HUES48 (cell line): ENCODE measurements around the gene SLC12A6.

Source experiments
- H3K27ac ChIP-seq: one replicate; pipeline ENCODE4 v1.7.0; 2013; ENCODE audit warnings: low read depth, low read length, inconsistent platforms
- H3K27me3 ChIP-seq: 2 replicates; pipeline ENCODE4 v1.6.1; 2013; ENCODE audit warnings: mild to moderate bottlenecking, low read length; ENCODE audit not compliant: control insufficient read depth, insufficient read depth
- H3K36me3 ChIP-seq: 2 replicates; pipeline ENCODE4 v1.6.1; 2013; ENCODE audit warnings: low read length; ENCODE audit not compliant: control insufficient read depth, insufficient read depth
- H3K4me1 ChIP-seq: 2 replicates; pipeline ENCODE4 v1.6.1; 2013; ENCODE audit warnings: mild to moderate bottlenecking, low read length; ENCODE audit not compliant: control insufficient read depth, insufficient read depth
- H3K4me3 ChIP-seq: 2 replicates; pipeline ENCODE4 v1.5.1; 2013; ENCODE audit warnings: mild to moderate bottlenecking, low read depth, low read length
- H3K9ac ChIP-seq: 2 replicates; pipeline ENCODE4 v1.6.1; 2013; ENCODE audit warnings: mild to moderate bottlenecking, low read depth, low read length, moderate library complexity
- H3K9me3 ChIP-seq: 2 replicates; pipeline ENCODE4 v1.6.1; 2013; ENCODE audit warnings: low read length; ENCODE audit not compliant: control insufficient read depth, insufficient read depth

Gene SLC12A6

GRCh38 chr15:34292621-34293020, 45.0 kb downstream of the SLC12A6 start:
- Histone ChIP-seq H3K27ac (no peak overlapping the region), H3K4me1 (no peaks in the 10 kb centered on the region), H3K27me3 (no peaks in the 10 kb centered on the region), H3K9me3 (no peaks in the 10 kb centered on the region), H3K4me3 (no peak overlapping the region), H3K9ac (no peak overlapping the region), H3K36me3 (no peaks in the 10 kb centered on the region)

GRCh38 chr15:34284937-34285336, 52.6 kb downstream of the SLC12A6 start:
- Histone ChIP-seq H3K27me3 (no peaks in the 10 kb centered on the region), H3K4me3 (no peak overlapping the region), H3K36me3 (no peaks in the 10 kb centered on the region), H3K9ac (no peak overlapping the region), H3K9me3 (no peaks in the 10 kb centered on the region), H3K27ac (no peak overlapping the region), H3K4me1 (no peaks in the 10 kb centered on the region)

- H3K4me3 ChIP-seq: no peak overlapping the region
- no peaks in the 10 kb centered on the region for H3K9me3 ChIP-seq
- no peak overlapping the region for H3K27ac ChIP-seq
- H3K4me1 ChIP-seq: no peaks in the 10 kb centered on the region
- H3K9ac ChIP-seq: no peak overlapping the region
- no peaks in the 10 kb centered on the region for H3K36me3 ChIP-seq
- no peaks in the 10 kb centered on the region for H3K27me3 ChIP-seq
Measured at GRCh38 chr15:34282384-34282783, 55.2 kb downstream of the SLC12A6 start.

- no peak overlapping the region for H3K9ac ChIP-seq
- H3K36me3 ChIP-seq: no peaks in the 10 kb centered on the region
- no peaks in the 10 kb centered on the region for H3K27me3 ChIP-seq
- no peaks in the 10 kb centered on the region for H3K4me1 ChIP-seq
- H3K9me3 ChIP-seq: no peaks in the 10 kb centered on the region
- no peak overlapping the region for H3K27ac ChIP-seq
- no peak overlapping the region for H3K4me3 ChIP-seq
Measured at GRCh38 chr15:34280193-34280592, 57.4 kb downstream of the SLC12A6 start.

- no peaks in the 10 kb centered on the region for H3K4me1 ChIP-seq
- no peaks in the 10 kb centered on the region for H3K36me3 ChIP-seq
- no peak overlapping the region for H3K9ac ChIP-seq
- H3K27ac ChIP-seq: no peak overlapping the region
- H3K4me3 ChIP-seq: no peak overlapping the region
- H3K9me3 ChIP-seq: no peaks in the 10 kb centered on the region
- H3K27me3 ChIP-seq: no peaks in the 10 kb centered on the region
Measured at GRCh38 chr15:34279368-34279767, 58.2 kb downstream of the SLC12A6 start.

GRCh38 chr15:34275721-34276120, 61.9 kb downstream of the SLC12A6 start:
- Histone ChIP-seq H3K36me3 (no peaks in the 10 kb centered on the region), H3K9ac (no peak overlapping the region), H3K27me3 (no peaks in the 10 kb centered on the region), H3K4me3 (no peak overlapping the region), H3K4me1 (no peaks in the 10 kb centered on the region), H3K9me3 (no peaks in the 10 kb centered on the region), H3K27ac (no peak overlapping the region)

- Histone ChIP-seq H3K36me3 (no peaks in the 10 kb centered on the region), H3K9me3 (no peaks in the 10 kb centered on the region), H3K27ac (no peak overlapping the region), H3K4me3 (no peak overlapping the region), H3K4me1 (no peaks in the 10 kb centered on the region), H3K27me3 (no peaks in the 10 kb centered on the region), H3K9ac (no peak overlapping the region)
Measured at GRCh38 chr15:34275154-34275553, 62.4 kb downstream of the SLC12A6 start.

- no peaks in the 10 kb centered on the region for H3K36me3 ChIP-seq
Measured at GRCh38 chr15:34271493-34271892, 66.1 kb downstream of the SLC12A6 start.

GRCh38 chr15:34266751-34267150, 70.8 kb downstream of the SLC12A6 start:
- H3K27ac ChIP-seq: no peak overlapping the region
- no peaks in the 10 kb centered on the region for H3K36me3 ChIP-seq
- no peaks in the 10 kb centered on the region for H3K4me1 ChIP-seq
- no peak overlapping the region for H3K9ac ChIP-seq
- no peaks in the 10 kb centered on the region for H3K27me3 ChIP-seq
- H3K9me3 ChIP-seq: no peaks in the 10 kb centered on the region
- H3K4me3 ChIP-seq: no peak overlapping the region

More at GRCh38 chr15:34271493-34271892, 66.1 kb downstream of the SLC12A6 start:
- Histone ChIP-seq H3K27me3 (no peaks in the 10 kb centered on the region), H3K4me3 (no peak overlapping the region), H3K4me1 (no peaks in the 10 kb centered on the region), H3K9me3 (no peaks in the 10 kb centered on the region), H3K27ac (no peak overlapping the region), H3K9ac (no peak overlapping the region)

GRCh38 chr15:34264076-34264475, 73.5 kb downstream of the SLC12A6 start:
- no peak overlapping the region for H3K9ac ChIP-seq
- no peak overlapping the region for H3K27ac ChIP-seq
- H3K36me3 ChIP-seq: no peaks in the 10 kb centered on the region
- H3K4me3 ChIP-seq: no peak overlapping the region
- no peaks in the 10 kb centered on the region for H3K27me3 ChIP-seq
- H3K4me1 ChIP-seq: no peaks in the 10 kb centered on the region
- H3K9me3 ChIP-seq: no peaks in the 10 kb centered on the region

- no peak overlapping the region for H3K27ac ChIP-seq
- H3K36me3 ChIP-seq: no peaks in the 10 kb centered on the region
- H3K4me3 ChIP-seq: no peak overlapping the region
- no peaks in the 10 kb centered on the region for H3K4me1 ChIP-seq
- no peak overlapping the region for H3K9ac ChIP-seq
- H3K27me3 ChIP-seq: no peaks in the 10 kb centered on the region
- no peaks in the 10 kb centered on the region for H3K9me3 ChIP-seq
Measured at GRCh38 chr15:34262362-34262761, 75.2 kb downstream of the SLC12A6 start.

GRCh38 chr15:34259566-34259965, 78.0 kb downstream of the SLC12A6 start:
- H3K9ac ChIP-seq: no peak overlapping the region
- no peaks in the 10 kb centered on the region for H3K36me3 ChIP-seq
- H3K9me3 ChIP-seq: no peaks in the 10 kb centered on the region
- H3K27ac ChIP-seq: no peak overlapping the region
- H3K4me1 ChIP-seq: no peaks in the 10 kb centered on the region
- no peak overlapping the region for H3K4me3 ChIP-seq
- H3K27me3 ChIP-seq: no peaks in the 10 kb centered on the region
